SJCRH30 (cell line): ENCODE data around the gene RBP4. TPM values are rescaled to one million over a fixed set of nuclear protein-coding genes. Genes with fewer than 3 reads are reported as not detected.

Experiments used
- DNase-seq, 2 experiments: peaks; one replicate each; pipeline ENCODE4 v3.0.0-alpha.2; 2015 to 2020
- H3K27ac ChIP-seq: fragments of 250-450 bp; sonication (Bioruptor Pico); 2 replicates; pipeline ENCODE4 v1.5.1; 2020; ENCODE audit warnings: mild to moderate bottlenecking, moderate library complexity
- H3K27me3 ChIP-seq: fragments of 250-450 bp; sonication (Bioruptor Pico); 2 replicates; pipeline ENCODE4 v1.5.1; 2020; ENCODE audit warnings: mild to moderate bottlenecking, moderate library complexity
- H3K36me3 ChIP-seq: fragments of 250-450 bp; sonication (Bioruptor Pico); 2 replicates; pipeline ENCODE4 v1.5.1; 2020; ENCODE audit warnings: mild to moderate bottlenecking, moderate library complexity
- H3K4me1 ChIP-seq: fragments of 250-450 bp; sonication (Bioruptor Pico); 2 replicates; pipeline ENCODE4 v1.5.1; 2020; ENCODE audit warnings: mild to moderate bottlenecking, moderate library complexity
- H3K4me3 ChIP-seq: fragments of 250-450 bp; sonication (Bioruptor Pico); 2 replicates; pipeline ENCODE4 v1.5.1; 2020; ENCODE audit warnings: mild to moderate bottlenecking, moderate library complexity
- H3K9me3 ChIP-seq: fragments of 250-450 bp; sonication (Bioruptor Pico); replicated peaks from 2 replicates; pipeline ENCODE4 v1.5.1; 2020; ENCODE audit warnings: mild to moderate bottlenecking, moderate library complexity
- total RNA-seq: library from RNA; depleted of rRNA; stranded (reverse); fragments of >200 nt; shearing (Covaris generic); gene quantifications from 2 replicates; pipeline ENCODE4 v1.2.3, GENCODE V29; 2014

The RBP4 gene
- total RNA-seq, 1 experiment from 2014 or later, result not detected

DNA sequence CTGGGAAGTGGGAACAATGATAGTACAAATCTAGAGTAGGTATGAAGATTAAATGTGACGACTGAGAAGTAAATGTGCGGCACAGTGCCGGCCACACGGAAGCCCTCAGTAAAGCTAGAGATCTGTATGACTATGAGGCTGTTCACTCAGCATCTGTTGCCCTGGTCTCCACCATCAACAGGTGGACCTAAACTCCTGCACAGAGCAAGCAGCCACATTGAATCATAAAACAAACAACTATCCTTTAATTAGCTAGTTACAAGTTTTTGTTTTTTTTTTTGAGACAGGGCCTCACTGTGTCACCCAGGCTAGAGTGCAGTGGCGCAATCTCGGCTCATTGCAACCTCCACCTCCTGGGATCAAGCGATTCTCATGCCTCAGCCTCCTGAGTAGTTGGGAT is 16.6 kb downstream of the RBP4 start:
- H3K9me3 ChIP-seq, result no peaks in the 10 kb centered on the region
- no peak overlapping the region for H3K4me3 ChIP-seq
- no peaks in the 10 kb centered on the region for H3K4me1 ChIP-seq
- no peak for DNase-seq
- no peaks in the 10 kb centered on the region for H3K36me3 ChIP-seq
- H3K27me3 ChIP-seq, result no peaks in the 10 kb centered on the region
- H3K27ac ChIP-seq, result no peak overlapping the region

DNA sequence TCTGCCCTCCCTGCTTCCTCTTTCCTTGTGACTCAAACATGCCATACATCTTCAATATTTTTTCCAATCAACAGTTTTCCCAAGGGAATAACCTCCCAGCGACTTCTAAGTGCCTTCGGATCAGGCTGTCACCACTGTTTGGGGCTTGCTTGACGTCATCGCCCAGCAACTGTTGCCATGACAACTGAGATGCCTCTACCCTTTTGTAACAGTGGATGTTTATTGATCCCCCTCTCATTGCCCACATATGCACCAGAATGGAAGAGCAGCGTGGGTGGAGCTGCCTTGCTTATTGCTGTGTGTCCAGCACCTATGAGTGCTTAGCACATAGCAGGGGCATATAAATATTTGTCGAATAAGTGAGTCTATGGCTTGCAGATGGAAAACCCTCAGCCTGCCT is 20.2 kb downstream of the RBP4 start:
- no peaks in the 10 kb centered on the region for H3K9me3 ChIP-seq
- no peaks in the 10 kb centered on the region for H3K27me3 ChIP-seq
- H3K36me3 ChIP-seq, result no peaks in the 10 kb centered on the region
- no peak overlapping the region for H3K27ac ChIP-seq
- DNase-seq, result peak; percentile 26 to 40
- H3K4me3 ChIP-seq, result no peak overlapping the region
- H3K4me1 ChIP-seq, result no peaks in the 10 kb centered on the region

DNA sequence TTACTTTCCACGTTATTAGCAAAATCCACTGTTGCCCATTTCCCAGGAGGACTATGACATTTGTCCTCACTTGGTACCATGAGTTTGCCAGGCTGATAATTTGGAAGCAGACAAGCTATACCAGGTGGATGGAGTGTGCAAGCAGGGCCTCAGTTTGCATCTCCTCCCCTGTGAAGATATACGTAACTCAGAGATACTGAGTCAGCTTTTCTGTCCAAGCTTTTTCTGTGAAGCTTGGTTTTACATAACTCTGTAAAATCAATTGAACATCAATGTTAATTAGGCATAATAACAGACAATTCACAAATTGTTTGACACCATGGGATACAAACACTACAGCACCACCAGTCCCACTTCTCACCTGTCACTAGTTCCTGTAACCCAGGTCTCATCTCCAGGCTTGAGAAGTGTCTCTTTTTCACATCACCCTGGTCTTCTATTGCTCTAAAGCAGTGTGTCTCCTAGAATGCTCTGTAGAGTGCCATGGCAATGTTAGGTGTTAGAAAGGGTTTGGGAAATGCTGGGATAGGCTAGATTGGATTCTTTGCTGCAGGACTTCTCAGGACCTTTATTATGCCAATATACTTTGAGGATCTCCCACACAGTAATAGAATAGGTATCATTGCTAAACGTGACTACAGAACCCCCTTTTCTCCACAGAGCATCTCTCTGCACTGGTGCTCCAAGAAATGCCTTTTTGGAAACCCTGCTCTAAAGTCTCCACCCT is 20.9 kb downstream of the RBP4 start:
- no peaks in the 10 kb centered on the region for H3K36me3 ChIP-seq
- DNase-seq, result no peak
- H3K27ac ChIP-seq, result no peak overlapping the region
- H3K9me3 ChIP-seq, result no peaks in the 10 kb centered on the region
- H3K4me3 ChIP-seq, result no peak overlapping the region
- H3K4me1 ChIP-seq, result no peaks in the 10 kb centered on the region
- H3K27me3 ChIP-seq, result no peaks in the 10 kb centered on the region

DNA sequence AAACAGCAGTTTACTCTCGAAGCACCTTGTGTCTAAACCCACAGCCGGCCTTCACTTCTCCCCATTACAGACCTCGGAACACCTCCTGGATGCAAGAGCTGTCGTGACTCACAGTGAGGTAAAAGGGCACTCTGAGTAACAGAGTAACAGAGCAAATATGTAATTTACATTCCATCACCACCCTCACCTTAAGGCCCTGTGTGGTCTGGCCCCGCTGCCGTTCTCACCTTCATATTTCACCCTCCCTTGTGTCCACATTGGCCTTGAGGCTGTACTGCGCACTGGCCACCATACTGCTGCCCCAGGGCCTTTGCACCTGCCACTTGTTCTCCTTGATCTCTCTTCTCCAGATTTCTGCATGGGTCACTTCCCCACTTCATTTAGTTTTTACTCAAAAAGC is 21.9 kb downstream of the RBP4 start:
- no peaks in the 10 kb centered on the region for H3K27me3 ChIP-seq
- no peak overlapping the region for H3K4me3 ChIP-seq
- no peak for DNase-seq
- H3K27ac ChIP-seq, result no peak overlapping the region
- H3K36me3 ChIP-seq, result no peaks in the 10 kb centered on the region
- no peaks in the 10 kb centered on the region for H3K4me1 ChIP-seq
- H3K9me3 ChIP-seq, result no peaks in the 10 kb centered on the region

DNA sequence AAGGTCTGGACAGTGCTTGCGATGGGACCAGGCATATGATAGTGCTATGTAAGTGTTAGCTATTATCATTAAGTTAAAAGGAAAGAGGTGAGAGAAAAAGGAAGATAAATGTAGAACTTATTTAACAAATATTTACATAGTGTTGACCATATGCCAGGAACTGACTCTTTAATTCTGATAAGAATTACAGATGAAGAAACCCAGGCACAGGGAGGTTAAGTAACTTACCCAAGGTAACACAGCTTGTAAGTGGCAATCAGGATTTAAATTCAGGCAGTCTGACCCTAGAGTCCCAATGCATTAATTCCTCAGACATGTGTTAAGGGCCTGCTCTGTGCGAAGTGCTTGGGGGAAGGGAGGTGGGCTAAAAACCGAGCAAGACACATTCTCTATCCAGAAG is 23.5 kb downstream of the RBP4 start:
- Histone ChIP-seq H3K27me3 (no peaks in the 10 kb centered on the region), H3K9me3 (no peaks in the 10 kb centered on the region), H3K36me3 (no peaks in the 10 kb centered on the region), H3K4me1 (no peaks in the 10 kb centered on the region), H3K4me3 (no peak overlapping the region), H3K27ac (no peak overlapping the region)
- no peak for DNase-seq

DNA sequence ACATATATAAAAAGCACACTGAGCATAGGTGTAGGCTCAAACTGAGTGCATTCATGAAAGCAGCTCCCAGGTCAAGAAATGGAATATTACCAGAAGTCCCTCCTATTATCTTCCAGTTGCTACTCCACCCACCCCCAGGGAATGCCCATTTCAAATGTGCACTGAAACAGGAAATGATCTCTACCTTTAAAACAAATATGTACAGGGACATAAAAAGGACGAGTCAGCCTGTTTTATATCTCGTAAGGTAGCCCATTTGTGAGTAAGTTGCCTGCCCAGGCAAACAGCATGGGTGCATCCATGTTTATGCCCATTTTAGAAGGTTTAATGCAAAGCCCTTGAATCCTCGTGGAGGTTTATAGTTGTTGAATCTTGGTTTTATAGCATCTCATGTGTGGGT is 24.1 kb downstream of the RBP4 start:
- DNase-seq, result no peak
- Histone ChIP-seq H3K27me3 (no peaks in the 10 kb centered on the region), H3K36me3 (no peaks in the 10 kb centered on the region), H3K27ac (no peak overlapping the region), H3K4me3 (no peak overlapping the region), H3K9me3 (no peaks in the 10 kb centered on the region), H3K4me1 (no peaks in the 10 kb centered on the region)

DNA sequence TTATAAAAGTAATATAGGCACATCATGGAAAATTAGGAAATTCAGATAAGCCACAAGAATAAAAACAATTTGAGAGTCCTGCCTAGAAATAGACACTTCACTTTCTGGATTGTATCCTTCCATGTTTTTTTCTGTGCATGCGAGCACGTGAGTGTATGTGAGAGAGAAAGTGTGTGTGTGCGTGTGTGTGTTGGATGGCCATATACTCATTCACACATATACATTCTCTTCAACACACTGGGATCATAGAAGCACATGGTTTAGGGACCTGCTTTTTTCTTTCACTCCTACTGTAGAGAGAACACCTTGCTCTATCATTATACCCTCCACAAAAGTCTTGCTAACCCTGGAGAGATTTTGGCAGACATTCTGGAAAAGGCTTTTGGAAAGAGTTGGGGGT is 27.1 kb downstream of the RBP4 start:
- no peak overlapping the region for H3K4me3 ChIP-seq
- H3K9me3 ChIP-seq, result no peaks in the 10 kb centered on the region
- no peaks in the 10 kb centered on the region for H3K36me3 ChIP-seq
- H3K27me3 ChIP-seq, result no peaks in the 10 kb centered on the region
- no peaks in the 10 kb centered on the region for H3K4me1 ChIP-seq
- DNase-seq, result no peak
- no peak overlapping the region for H3K27ac ChIP-seq

DNA sequence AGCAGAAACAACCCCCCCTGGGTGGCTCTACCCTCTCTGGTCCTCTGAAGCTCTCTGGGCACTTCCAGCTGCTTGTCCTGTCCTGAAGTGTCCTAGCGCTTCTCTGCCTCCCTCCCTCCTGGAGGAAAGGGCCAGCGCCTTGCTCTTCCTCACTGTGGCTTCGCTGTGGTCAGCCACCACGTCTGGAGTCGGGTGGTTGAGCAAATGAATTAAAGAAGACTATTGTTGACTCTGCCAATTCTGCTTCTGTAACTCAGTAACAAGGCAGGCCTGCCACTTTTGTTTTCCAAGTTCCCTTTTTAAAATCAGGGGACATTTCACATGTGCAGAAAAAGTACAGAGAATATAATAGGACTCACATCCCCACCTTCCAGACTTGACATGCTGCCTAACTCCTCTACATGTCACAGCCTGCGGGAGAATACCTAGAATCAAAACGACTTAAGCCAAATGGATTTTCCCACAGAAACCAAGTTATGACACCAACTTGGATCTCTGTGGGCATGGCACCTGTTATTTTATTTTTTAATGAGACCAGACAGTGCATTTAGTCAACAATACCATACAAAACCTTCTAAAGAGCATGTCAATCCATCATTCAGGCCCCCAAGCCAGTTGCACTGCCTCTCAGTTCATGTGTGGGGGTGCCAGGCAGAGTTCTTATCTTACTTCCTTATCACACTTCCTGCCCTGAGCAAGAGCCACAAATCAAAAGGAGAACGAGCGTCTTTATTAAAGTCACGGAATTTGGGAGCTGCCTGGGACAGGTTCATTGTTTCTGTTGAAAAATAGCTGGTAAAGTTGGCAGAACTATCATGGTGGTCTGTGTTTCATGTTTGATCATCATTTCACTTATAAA is 27.8 kb downstream of the RBP4 start:
- no peaks in the 10 kb centered on the region for H3K27me3 ChIP-seq
- DNase-seq, result no peak
- H3K4me1 ChIP-seq, result no peaks in the 10 kb centered on the region
- H3K27ac ChIP-seq, result no peak overlapping the region
- no peak overlapping the region for H3K4me3 ChIP-seq
- no peaks in the 10 kb centered on the region for H3K9me3 ChIP-seq
- H3K36me3 ChIP-seq, result no peaks in the 10 kb centered on the region

DNA sequence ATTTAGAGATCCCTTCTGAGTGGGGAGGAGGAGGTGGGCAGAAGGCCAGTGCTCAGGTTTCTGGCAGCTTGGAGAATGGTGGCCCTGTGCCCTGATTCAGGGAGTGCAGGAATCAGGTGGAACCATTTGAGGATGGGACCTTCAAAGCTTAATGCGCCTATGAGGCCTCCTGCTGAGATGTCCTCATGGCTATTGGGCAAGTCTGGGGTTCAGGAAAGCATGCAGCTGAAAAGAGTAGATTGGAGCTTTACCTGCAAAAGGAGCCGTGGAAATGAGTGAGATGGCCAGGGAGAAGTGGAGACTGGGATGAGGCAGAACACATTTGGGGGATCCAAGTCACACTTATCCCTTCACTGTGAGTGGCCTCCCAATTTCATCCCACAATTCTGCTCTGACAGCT is 28.4 kb downstream of the RBP4 start:
- H3K36me3 ChIP-seq, result no peaks in the 10 kb centered on the region
- DNase-seq, result no peak
- H3K4me3 ChIP-seq, result no peak overlapping the region
- no peaks in the 10 kb centered on the region for H3K9me3 ChIP-seq
- H3K27me3 ChIP-seq, result no peaks in the 10 kb centered on the region
- no peak overlapping the region for H3K27ac ChIP-seq
- no peaks in the 10 kb centered on the region for H3K4me1 ChIP-seq

DNA sequence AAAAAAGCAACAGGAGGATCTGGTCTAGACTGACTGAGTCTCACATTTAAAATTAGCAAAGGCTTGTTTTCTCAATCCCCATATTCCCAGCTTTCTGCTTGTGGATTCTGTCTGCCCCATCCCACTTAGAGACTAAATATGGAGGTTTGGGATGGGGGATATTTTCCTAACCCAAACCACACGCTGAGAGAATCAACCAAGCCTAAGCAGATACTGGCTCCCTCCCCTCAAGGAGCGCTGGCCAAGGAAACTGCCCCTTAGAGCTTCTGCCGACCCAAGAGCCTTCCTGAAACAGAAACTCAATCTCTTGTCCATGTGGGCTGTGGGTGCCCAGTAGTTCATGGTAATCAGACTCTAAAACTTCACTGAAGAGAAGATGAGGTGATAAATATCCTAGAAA is 30.7 kb downstream of the RBP4 start:
- Histone ChIP-seq H3K4me3 (no peak overlapping the region), H3K27ac (no peak overlapping the region), H3K4me1 (no peaks in the 10 kb centered on the region), H3K36me3 (no peaks in the 10 kb centered on the region), H3K9me3 (no peaks in the 10 kb centered on the region), H3K27me3 (no peaks in the 10 kb centered on the region)
- no peak for DNase-seq

DNA sequence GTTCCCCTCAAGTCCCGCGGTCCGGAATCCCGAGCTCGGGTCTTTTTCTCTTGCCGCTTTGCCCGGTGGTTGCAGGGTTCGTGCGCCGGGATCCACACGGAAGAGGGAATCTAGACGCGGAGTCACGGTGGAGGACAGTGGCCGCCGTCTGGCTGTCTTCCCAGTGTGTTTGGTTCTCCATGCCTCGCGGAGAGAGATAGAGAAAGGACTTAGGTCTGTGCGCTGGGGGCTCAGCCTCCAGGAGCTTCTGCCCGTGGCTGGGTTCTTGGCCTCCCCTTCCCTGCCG is 33.0 kb downstream of the RBP4 start:
- H3K36me3 ChIP-seq, result no peaks in the 10 kb centered on the region
- no peaks in the 10 kb centered on the region for H3K4me1 ChIP-seq
- no peaks in the 10 kb centered on the region for H3K27me3 ChIP-seq
- no peaks in the 10 kb centered on the region for H3K9me3 ChIP-seq
- H3K4me3 ChIP-seq, result no peak overlapping the region
- no peak overlapping the region for H3K27ac ChIP-seq
- no peak for DNase-seq

DNA sequence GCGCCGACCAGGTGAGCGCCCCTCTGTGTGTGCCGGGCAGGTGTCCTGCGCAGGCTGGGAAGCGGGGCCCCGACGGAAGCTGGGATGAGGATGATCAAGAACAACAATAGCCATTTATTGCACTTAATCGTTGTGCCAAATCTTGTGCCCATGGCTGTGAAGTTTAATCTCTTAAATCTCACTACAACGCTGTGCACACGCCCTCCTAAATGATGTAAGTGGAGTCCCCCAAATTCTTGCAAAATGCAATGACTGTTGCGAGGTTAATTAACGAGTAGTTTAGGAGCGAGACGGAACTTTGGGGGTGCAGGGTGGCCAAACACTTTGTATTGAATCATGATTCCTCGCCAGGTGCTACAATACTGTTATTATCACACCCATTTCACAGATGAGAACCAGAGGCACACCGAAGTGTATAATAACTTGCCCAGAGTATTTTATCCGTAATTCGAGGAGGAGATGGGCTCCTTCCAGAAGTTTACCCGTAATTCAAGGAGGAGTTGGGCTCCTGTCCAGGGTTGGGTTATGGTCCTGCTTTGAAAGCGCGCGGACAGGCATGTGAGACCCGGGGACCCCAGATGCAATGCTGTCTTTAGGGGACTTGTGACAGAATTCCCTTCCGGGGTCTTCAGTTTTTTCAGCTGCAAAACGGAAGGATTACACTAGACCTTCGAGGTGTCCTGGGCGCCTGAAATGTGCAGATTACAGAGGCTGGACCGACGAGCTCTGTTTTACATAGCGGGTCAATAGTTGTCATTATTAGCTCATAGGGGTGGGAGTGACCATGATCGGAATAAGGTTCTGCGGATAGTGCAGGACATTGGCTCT is 33.5 kb downstream of the RBP4 start:
- Histone ChIP-seq H3K27me3 (no peaks in the 10 kb centered on the region), H3K4me3 (no peak overlapping the region)

DNA sequence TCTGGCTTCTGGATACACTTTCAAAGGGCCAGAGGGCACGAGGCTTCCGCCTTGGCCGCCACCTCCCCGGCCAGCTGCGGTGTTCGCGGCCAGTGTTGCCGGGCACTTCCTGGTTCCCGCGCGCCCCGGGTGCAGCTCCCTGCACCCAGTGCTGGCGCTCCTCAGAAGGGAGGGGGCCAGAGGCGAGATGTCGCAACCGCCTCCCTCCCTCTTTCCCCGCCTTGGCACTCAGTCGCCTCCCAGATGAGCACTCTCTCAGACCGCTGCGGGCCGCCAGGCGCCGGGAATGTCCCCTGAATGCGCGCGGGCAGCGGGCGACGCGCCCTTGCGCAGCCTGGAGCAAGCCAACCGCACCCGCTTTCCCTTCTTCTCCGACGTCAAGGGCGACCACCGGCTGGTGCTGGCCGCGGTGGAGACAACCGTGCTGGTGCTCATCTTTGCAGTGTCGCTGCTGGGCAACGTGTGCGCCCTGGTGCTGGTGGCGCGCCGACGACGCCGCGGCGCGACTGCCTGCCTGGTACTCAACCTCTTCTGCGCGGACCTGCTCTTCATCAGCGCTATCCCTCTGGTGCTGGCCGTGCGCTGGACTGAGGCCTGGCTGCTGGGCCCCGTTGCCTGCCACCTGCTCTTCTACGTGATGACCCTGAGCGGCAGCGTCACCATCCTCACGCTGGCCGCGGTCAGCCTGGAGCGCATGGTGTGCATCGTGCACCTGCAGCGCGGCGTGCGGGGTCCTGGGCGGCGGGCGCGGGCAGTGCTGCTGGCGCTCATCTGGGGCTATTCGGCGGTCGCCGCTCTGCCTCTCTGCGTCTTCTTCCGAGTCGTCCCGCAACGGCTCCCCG is 34.4 kb downstream of the RBP4 start, which contains the start of gene FFAR4:
Gene FFAR4, plus strand, starts transcription at position 231 of the 842 bp plus-strand sequence. Its CDS starts 56 bp downstream, at position 287.
- H3K4me3 ChIP-seq, result no peak within 1 kb of the TSS
- no peak for DNase-seq
- no peaks in the 10 kb centered on the region for H3K27me3 ChIP-seq

More for the DNA sequence above, 33.5 kb downstream of the RBP4 start:
- Histone ChIP-seq H3K36me3 (no peaks in the 10 kb centered on the region), H3K27ac (no peak overlapping the region), H3K4me1 (no peaks in the 10 kb centered on the region), H3K9me3 (no peaks in the 10 kb centered on the region)
- DNase-seq, result no peak

DNA sequence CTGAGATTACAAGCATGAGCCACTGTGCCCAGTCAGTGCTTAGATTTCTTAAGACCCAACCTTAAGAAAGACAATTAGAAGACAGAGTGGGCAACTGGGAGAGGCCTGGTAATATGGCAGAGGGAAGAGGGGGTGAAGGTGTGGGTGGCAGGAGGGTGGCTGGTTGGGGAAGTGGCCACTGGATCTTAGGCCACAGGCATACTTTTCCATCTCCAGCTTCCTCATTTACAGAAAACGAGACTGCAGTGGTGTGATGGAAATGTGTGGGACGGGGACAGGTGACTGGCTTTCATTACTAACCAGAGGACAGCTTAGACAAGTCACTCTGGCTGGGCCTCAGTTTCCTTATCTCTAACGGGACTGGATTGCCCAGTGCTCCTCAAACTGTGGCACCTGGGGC is 35.6 kb downstream of the RBP4 start:
- H3K27me3 ChIP-seq, result no peaks in the 10 kb centered on the region
- H3K36me3 ChIP-seq, result no peaks in the 10 kb centered on the region
- no peaks in the 10 kb centered on the region for H3K9me3 ChIP-seq
- no peak overlapping the region for H3K27ac ChIP-seq
- DNase-seq, result no peak
- no peaks in the 10 kb centered on the region for H3K4me1 ChIP-seq
- H3K4me3 ChIP-seq, result no peak overlapping the region

More for the DNA sequence above, 34.4 kb downstream of the RBP4 start, which contains the start of gene FFAR4:
- Histone ChIP-seq H3K36me3 (no peaks in the 10 kb centered on the region), H3K27ac (no peak within 1 kb of the TSS), H3K9me3 (no peaks in the 10 kb centered on the region), H3K4me1 (no peaks in the 10 kb centered on the region)
